ENCODE measurements around the gene LRRK1. TPM values are rescaled to one million over a fixed set of nuclear protein-coding genes. Genes with fewer than 3 reads are reported as not detected.

Gene LRRK1
- total RNA-seq, 1 experiment from 2014 or later, result 7.6 TPM

GRCh38 chr15:100880139-100880896, 38.8 kb upstream of the LRRK1 start:
- CTCF ChIA-PET, result interaction anchor here (1.0 to 4.7 kb wide), 2 partner anchors 9 to 127 kb away, joined by 3 to 45 read pairs; no protein-coding TSS in a partner anchor
- ATAC-seq (peak; percentile 43), DNase-seq (ENCODE audit: low spot score) (peak; percentile 53)
- Mint-ChIP-seq H3K36me3 (no peaks in the 10 kb centered on the region), H3K4me3 (peak overlapping the region; percentile 89), H3K9me3 (no peaks in the 10 kb centered on the region), H3K27me3 (ENCODE audit: low read depth) (peaks cover 76% of the 10 kb centered on the region), H3K4me1 (peaks cover 30% of the 10 kb centered on the region), H3K27ac (no peak overlapping the region)
- TF ChIP-seq ZNF281 (CRISPR knock-in tag; IDR thresholded peaks at IDR 0.05), result 0 out of 2 replicates have a peak, but pooled peaks have one; percentile 32
- TF ChIP-seq NFYB (CRISPR knock-in tag; conservative IDR thresholded peaks at IDR 0.05; ENCODE audit: low read depth), result no peak
- 0 out of 2 replicates have a peak, but pooled peaks have one; percentile 16 for TF ChIP-seq CREM (CRISPR knock-in tag; IDR thresholded peaks at IDR 0.05)
- peak; percentile 13; the same call in 1 of the 2 replicates for TF ChIP-seq HMGXB4 (CRISPR knock-in tag; IDR thresholded peaks at IDR 0.05)
- TF ChIP-seq ESRRA (CRISPR knock-in tag; IDR thresholded peaks at IDR 0.05; ENCODE audit: borderline replicate concordance), result no peak
- TF ChIP-seq AFF4 (CRISPR knock-in tag; IDR thresholded peaks at IDR 0.05; ENCODE audit: borderline replicate concordance), result no peak
- TF ChIP-seq ZNF671 (CRISPR knock-in tag; IDR thresholded peaks at IDR 0.05), result no peak
- TF ChIP-seq MAX (CRISPR knock-in tag; IDR thresholded peaks at IDR 0.05), result 0 out of 2 replicates have a peak, but pooled peaks have one; percentile 28
- POLR2A ChIA-PET, result no interaction called here

GRCh38 chr15:100880897-100881242, 38.3 kb upstream of the LRRK1 start:
- TF ChIP-seq MLX (CRISPR knock-in tag; IDR thresholded peaks at IDR 0.05), result no peak
- no peak for TF ChIP-seq OVOL2 (CRISPR knock-in tag; IDR thresholded peaks at IDR 0.05; ENCODE audit: borderline replicate concordance)
- no peak for TF ChIP-seq SOX15 (CRISPR knock-in tag; IDR thresholded peaks at IDR 0.05)
- 0 out of 2 replicates have a peak, but pooled peaks have one; percentile 1 for TF ChIP-seq MAX (CRISPR knock-in tag; IDR thresholded peaks at IDR 0.05)
- TF ChIP-seq ZNF416 (CRISPR knock-in tag; IDR thresholded peaks at IDR 0.05), result no peak
- ChIA-PET POLR2A (no interaction called here), CTCF (interaction anchor here (1.0 to 4.7 kb wide), 2 partner anchors 9 to 127 kb away, joined by 3 to 45 read pairs; no protein-coding TSS in a partner anchor)
- H3K4me1 Mint-ChIP-seq, result peaks cover 34% of the 10 kb centered on the region
- H3K27ac Mint-ChIP-seq, result no peak overlapping the region
- H3K36me3 Mint-ChIP-seq, result no peaks in the 10 kb centered on the region
- DNase-seq (ENCODE audit: low spot score) (no peak), ATAC-seq (no peak)
- H3K9me3 Mint-ChIP-seq, result no peaks in the 10 kb centered on the region
- peaks cover 71% of the 10 kb centered on the region for H3K27me3 Mint-ChIP-seq (ENCODE audit: low read depth)
- peak overlapping the region; percentile 89 for H3K4me3 Mint-ChIP-seq

Measured in WTC11 (cell line).